ENCODE data around the gene CIITA. TPM values are rescaled to one million over a fixed set of nuclear protein-coding genes. Genes with fewer than 3 reads are reported as not detected.
"Not testable (repeated sequence)": the region's sequence is repeated elsewhere in the genome, so short reads cannot be mapped to it uniquely, and the experiment has no call there.

The CIITA gene
- total and polyA plus RNA-seq, 2 experiments from 2014 or later = 0.09 TPM; not detected in 1

DNA sequence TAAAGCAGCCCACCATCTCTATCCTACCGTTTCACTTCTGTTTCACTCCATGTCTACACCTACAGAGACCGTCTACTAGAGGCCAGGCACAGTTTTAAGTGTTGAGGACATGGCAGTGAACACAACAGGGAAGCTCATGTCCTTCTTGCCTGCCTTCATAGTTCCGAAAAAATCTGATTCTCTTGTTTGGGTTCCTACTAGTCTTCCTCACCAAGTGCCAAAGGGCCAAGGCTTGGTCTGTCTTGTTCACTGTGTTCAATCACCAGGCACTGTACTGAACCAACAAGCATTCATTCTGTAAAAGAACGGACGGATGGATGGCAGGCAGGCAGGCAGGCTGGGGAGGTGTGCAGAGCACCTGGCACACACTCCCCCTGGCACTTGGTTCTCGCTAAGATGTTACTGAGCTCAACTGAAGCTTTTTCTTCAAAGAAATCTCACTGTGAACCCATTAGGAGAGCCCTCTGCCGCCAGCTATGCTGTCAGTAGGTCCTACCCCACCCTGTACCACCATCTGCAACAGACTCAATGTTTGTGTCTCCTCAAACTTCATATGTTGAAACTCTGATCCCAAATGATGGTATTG lies 62.7 kb downstream of the CIITA start:
- Histone ChIP-seq H3K9me3 (ENCODE audit: low read depth) (no peaks in the 10 kb centered on the region), H3K4me1 (ENCODE audit: insufficient read depth) (peaks cover 40% of the 10 kb centered on the region), H3K9me2 (ENCODE audit: insufficient read depth) (no peaks in the 10 kb centered on the region), H3K79me2 (ENCODE audit: insufficient read depth) (peaks cover 78% of the 10 kb centered on the region), H2AFZ (no peak overlapping the region), H3K4me3 (peak overlapping the region; percentile 92), H3K36me3 (ENCODE audit: low read depth) (no peaks in the 10 kb centered on the region), H3K9ac (peak overlapping the region; percentile 88; the same call in 1 of the 2 replicates), H3K27ac (no peak overlapping the region), H3K4me2 (ENCODE audit: unreplicated experiment) (peak overlapping the region; percentile 92), H3K27me3 (replicated peaks; ENCODE audit: insufficient read depth) (no peaks in the 10 kb centered on the region), H4K20me1 (ENCODE audit: insufficient read depth) (peaks cover 6% of the 10 kb centered on the region), H3F3A (ENCODE audit: insufficient read depth) (no peaks in the 10 kb centered on the region)
- in situ Hi-C loops (cut with MboI) = no loop called here
- no peak for DNase-seq
- TF ChIP-seq EZH2 (IDR thresholded peaks at IDR 0.05; ENCODE audit: insufficient read depth, poor library complexity, severe bottlenecking) (no peak), EZH2phosphoT487 (IDR thresholded peaks at IDR 0.05; ENCODE audit: insufficient read depth, low read depth) (no peak)
- WGBS, 2 experiments (ENCODE audit: low coverage in 1 of 2, low lambda C conversion rate in 2 of 2, missing lambda C conversion rate in 2 of 2) = 58 to 67% methylated on average over 7 of the region's 7 CpGs

DNA sequence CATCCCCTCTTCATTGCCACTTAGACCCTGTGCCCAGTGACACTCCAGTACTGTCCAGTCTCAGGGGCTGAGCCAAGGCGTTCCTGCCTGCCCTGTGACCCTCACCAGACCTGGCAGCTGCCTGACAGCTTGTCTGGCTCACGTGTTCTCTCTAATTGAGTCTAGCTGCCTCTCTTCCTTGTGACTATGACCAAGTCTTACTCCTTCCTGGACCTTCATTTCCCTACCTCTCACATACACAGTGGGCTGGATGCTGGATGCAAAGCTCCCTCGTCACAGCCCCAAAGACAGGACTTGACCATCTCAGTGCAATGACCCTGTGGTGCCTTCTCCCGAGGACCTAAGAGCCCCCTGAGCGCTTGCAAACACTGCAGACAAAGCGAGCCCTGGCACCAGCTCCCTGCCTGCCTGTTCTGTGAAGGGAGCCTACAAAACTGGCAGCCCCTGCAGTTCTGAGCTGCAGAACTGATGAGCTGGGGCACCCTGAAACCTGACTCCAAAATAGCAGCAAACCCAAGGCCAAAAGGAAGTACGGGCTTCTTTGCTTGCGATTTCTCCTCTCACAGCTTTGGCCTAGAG lies 63.6 kb downstream of the CIITA start:
- peaks cover 78% of the 10 kb centered on the region for H3K79me2 ChIP-seq (ENCODE audit: insufficient read depth)
- H3K27ac ChIP-seq = 0 out of 2 replicates have a peak overlapping the region, but pooled peaks have one; percentile 0
- 3 to 5% methylated on average over 8 of the region's 8 CpGs for WGBS, 2 experiments (ENCODE audit: low coverage in 1 of 2, low lambda C conversion rate in 2 of 2, missing lambda C conversion rate in 2 of 2)

DNA sequence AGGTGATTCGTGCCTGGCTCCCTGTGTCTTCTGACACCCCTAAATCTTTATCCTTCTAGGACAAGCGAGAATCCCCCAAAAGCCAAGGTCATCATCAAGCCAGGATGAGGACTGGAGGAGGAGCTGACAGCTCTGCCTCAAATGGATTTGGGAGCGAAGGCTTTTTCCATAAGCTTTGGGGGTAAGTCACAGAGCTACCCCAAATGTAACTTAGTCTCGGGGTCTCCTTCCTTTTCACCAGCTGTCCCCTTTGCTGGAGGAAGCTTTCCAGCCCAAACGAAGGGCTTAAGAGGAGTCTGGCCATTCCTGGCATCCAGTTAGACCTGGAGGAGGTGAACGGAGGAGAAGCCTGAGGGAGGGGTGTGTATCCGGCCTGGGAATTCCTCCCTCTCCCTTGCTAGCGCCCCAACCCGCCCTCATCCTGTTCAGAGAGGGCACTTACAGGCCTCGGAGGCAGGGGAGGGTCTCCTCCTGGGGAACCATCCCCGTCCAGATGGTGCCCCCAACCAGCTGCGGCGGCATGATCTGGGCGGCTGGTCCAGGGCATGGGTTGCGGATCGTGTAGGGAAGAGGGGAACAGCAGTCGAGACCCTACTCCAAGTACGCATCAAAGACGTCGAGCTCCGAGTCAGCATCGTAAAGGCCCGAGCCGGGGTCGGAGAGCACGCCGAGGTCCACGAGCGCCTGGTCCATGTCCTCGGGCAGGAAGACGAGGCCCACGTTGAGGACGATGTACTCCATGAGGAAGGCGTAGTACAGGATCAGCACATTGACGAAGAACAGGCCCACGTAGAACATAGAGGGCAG lies 64.3 kb downstream of the CIITA start:
- TF ChIP-seq EZH2 (IDR thresholded peaks at IDR 0.05; ENCODE audit: insufficient read depth, poor library complexity, severe bottlenecking) = no peak
- no peak for TF ChIP-seq EZH2phosphoT487 (IDR thresholded peaks at IDR 0.05; ENCODE audit: insufficient read depth, low read depth)
- no peaks in the 10 kb centered on the region for H3K27me3 ChIP-seq (replicated peaks; ENCODE audit: insufficient read depth)
- H2AFZ ChIP-seq = peak overlapping the region; percentile 98; the same call in 1 of the 2 replicates
- H3K4me1 ChIP-seq (ENCODE audit: insufficient read depth) = peaks cover 46% of the 10 kb centered on the region
- no peaks in the 10 kb centered on the region for H3K9me2 ChIP-seq (ENCODE audit: insufficient read depth)
- H3K79me2 ChIP-seq (ENCODE audit: insufficient read depth) = peaks cover 78% of the 10 kb centered on the region
- H3K36me3 ChIP-seq (ENCODE audit: low read depth) = no peaks in the 10 kb centered on the region
- no peaks in the 10 kb centered on the region; the same call in none of the 2 replicates for H4K20me1 ChIP-seq (ENCODE audit: insufficient read depth)
- peak overlapping the region; percentile 88 for H3K9ac ChIP-seq
- H3K9me3 ChIP-seq (ENCODE audit: low read depth) = no peaks in the 10 kb centered on the region
- in situ Hi-C loops (cut with MboI) = no loop called here
- no peak for DNase-seq
- whole genome bisulfite sequencing, 2 experiments (ENCODE audit: low coverage in 1 of 2, low lambda C conversion rate in 2 of 2, missing lambda C conversion rate in 2 of 2) = 0 to 1% methylated on average over 32 to 34 of the region's 36 CpGs
- H3K4me2 ChIP-seq (ENCODE audit: unreplicated experiment) = peak overlapping the region; percentile 92
- no peaks in the 10 kb centered on the region for H3F3A ChIP-seq (ENCODE audit: insufficient read depth)
- H3K27ac ChIP-seq = peak overlapping the region; percentile 0; the same call in 1 of the 2 replicates
- peak overlapping the region; percentile 92 for H3K4me3 ChIP-seq

More for the DNA sequence above, 63.6 kb downstream of the CIITA start:
- H3K27me3 ChIP-seq (replicated peaks; ENCODE audit: insufficient read depth) = no peaks in the 10 kb centered on the region
- H3K4me2 ChIP-seq (ENCODE audit: unreplicated experiment) = peak overlapping the region; percentile 92
- peak overlapping the region; percentile 88 for H3K9ac ChIP-seq
- in situ Hi-C loops (cut with MboI) = no loop called here
- H3K9me3 ChIP-seq (ENCODE audit: low read depth) = no peaks in the 10 kb centered on the region
- peak overlapping the region; percentile 98; the same call in 1 of the 2 replicates for H2AFZ ChIP-seq
- no peaks in the 10 kb centered on the region for H3K9me2 ChIP-seq (ENCODE audit: insufficient read depth)
- peak; percentile 53 for DNase-seq
- peak overlapping the region; percentile 92 for H3K4me3 ChIP-seq
- no peaks in the 10 kb centered on the region for H3F3A ChIP-seq (ENCODE audit: insufficient read depth)
- peaks cover 43% of the 10 kb centered on the region for H3K4me1 ChIP-seq (ENCODE audit: insufficient read depth)
- no peaks in the 10 kb centered on the region for H3K36me3 ChIP-seq (ENCODE audit: low read depth)
- TF ChIP-seq EZH2 (IDR thresholded peaks at IDR 0.05; ENCODE audit: insufficient read depth, poor library complexity, severe bottlenecking) (no peak), EZH2phosphoT487 (IDR thresholded peaks at IDR 0.05; ENCODE audit: insufficient read depth, low read depth) (no peak)
- H4K20me1 ChIP-seq (ENCODE audit: insufficient read depth) = peaks cover 5% of the 10 kb centered on the region

DNA sequence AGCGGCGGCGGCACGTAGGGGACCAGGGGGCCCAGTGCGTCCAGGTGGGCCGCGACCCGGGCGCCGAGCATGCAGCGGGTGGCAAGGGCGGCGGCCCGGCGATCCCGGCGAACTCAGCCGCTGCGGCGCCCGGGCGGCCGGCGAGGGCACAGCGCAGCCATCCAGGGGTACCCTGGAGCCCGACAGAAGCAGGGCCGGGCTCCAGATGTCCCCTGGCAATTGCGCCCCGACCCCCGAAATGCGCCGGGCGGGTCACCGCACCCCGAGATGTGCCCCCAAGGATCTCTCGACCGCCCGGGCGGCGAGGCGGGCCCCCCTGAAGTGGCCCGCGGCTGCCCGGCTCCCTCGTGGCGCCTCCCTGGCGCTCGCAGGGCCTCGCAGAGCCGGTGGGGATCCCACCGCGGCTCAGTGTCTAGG lies 64.9 kb downstream of the CIITA start:
- H3K9me2 ChIP-seq (ENCODE audit: insufficient read depth); H3F3A ChIP-seq (ENCODE audit: insufficient read depth); H3K27me3 ChIP-seq (replicated peaks; ENCODE audit: insufficient read depth); H3K36me3 ChIP-seq (ENCODE audit: low read depth); in situ Hi-C loops (cut with MboI); H3K9me3 ChIP-seq (ENCODE audit: low read depth); H4K20me1 ChIP-seq (ENCODE audit: insufficient read depth): not testable (repeated sequence)
- H3K4me3 ChIP-seq = peak overlapping the region; percentile 92
- H3K4me1 ChIP-seq (ENCODE audit: insufficient read depth) = peaks cover 50% of the 10 kb centered on the region
- peak overlapping the region; percentile 49 for H3K27ac ChIP-seq
- H3K9ac ChIP-seq = peak overlapping the region; percentile 88
- H3K79me2 ChIP-seq (ENCODE audit: insufficient read depth) = peaks cover 78% of the 10 kb centered on the region
- peak; percentile 42 for DNase-seq
- H2AFZ ChIP-seq = peak overlapping the region; percentile 98
- H3K4me2 ChIP-seq (ENCODE audit: unreplicated experiment) = peak overlapping the region; percentile 92
- WGBS, 2 experiments (ENCODE audit: low coverage in 1 of 2, low lambda C conversion rate in 2 of 2, missing lambda C conversion rate in 2 of 2) = 1% methylated on average over 37 to 39 of the region's 52 CpGs

Measured in GM23248 (cell line).